Peyer's patch (tissue), 4 donors: ENCODE data around the gene SMAP2.

Experiments
- POLR2A ChIP-seq, 2 donors: fragments of 450-650 bp; IDR thresholded peaks; one replicate each; pipeline ENCODE4 v1.5.1; 2017; ENCODE audit warnings: antibody characterized with exemption in 2 of 2, mild to moderate bottlenecking in 2 of 2, moderate library complexity in 2 of 2
- TF ChIP-seq, protein P1 (sequence below), 6 experiments: fragments of 450-650 bp in 4 of 6; fragments of 200-600 bp in 2 of 6; sonication (generic) in 1 of 6; IDR thresholded peaks; one replicate each; pipeline ENCODE4 v1.5.1; 2017 to 2019; ENCODE audit warnings: antibody characterized with exemption in 6 of 6, mild to moderate bottlenecking in 3 of 6, moderate library complexity in 1 of 6

GRCh38 chr1:40451238-40451585 lies 77.7 kb downstream of the SMAP2 start:
- no peak for TF ChIP-seq POLR2A (IDR thresholded peaks at IDR 0.05)
- TF ChIP-seq, protein P1, sequence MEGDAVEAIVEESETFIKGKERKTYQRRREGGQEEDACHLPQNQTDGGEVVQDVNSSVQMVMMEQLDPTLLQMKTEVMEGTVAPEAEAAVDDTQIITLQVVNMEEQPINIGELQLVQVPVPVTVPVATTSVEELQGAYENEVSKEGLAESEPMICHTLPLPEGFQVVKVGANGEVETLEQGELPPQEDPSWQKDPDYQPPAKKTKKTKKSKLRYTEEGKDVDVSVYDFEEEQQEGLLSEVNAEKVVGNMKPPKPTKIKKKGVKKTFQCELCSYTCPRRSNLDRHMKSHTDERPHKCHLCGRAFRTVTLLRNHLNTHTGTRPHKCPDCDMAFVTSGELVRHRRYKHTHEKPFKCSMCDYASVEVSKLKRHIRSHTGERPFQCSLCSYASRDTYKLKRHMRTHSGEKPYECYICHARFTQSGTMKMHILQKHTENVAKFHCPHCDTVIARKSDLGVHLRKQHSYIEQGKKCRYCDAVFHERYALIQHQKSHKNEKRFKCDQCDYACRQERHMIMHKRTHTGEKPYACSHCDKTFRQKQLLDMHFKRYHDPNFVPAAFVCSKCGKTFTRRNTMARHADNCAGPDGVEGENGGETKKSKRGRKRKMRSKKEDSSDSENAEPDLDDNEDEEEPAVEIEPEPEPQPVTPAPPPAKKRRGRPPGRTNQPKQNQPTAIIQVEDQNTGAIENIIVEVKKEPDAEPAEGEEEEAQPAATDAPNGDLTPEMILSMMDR (IDR thresholded peaks at IDR 0.05): no peak
